Inferior parietal cortex (tissue), 1 donor: ENCODE measurements around the gene ARHGAP26.

Source experiments
- DNase-seq: peaks from one replicate; pipeline ENCODE4 v3.0.0-alpha.2; 2016; ENCODE audit errors: extremely low spot score

Gene ARHGAP26

DNA sequence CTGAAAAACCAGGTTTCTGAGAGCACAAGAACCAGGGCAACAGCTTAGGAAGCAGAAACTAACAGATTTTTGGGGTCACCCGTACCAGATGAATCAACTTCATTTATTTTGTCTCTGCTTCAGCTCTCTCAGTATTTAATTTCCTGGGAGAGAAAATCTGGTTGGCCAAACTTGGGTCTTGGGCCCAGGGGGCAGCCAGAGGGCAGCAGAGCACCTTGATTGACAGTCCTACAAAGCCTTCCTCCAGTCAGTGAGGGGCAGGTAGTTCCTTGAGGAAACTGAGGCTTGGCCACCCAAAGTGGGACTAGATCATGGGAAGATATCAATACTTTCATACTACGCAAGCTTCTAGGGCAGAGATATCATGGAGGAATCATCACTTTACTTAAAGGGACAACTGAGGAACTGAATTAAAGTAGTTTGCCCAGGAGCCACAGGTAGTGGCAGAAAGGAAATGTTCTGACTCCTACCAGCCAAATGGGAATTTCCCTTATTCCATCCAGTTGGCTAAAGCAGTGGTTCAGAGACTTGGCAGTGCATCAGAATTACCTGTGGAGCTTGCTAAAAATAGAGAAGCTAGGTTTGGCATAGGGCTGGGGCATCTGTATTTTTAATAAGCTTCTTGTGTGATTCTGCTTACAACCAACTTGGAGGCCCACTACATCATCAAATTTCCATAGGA lies 21.5 kb upstream of the ARHGAP26 start:
- DNase-seq = no peak

GRCh38 chr5:142749321-142749720 lies 20.9 kb upstream of the ARHGAP26 start:
- no peak for DNase-seq

DNA sequence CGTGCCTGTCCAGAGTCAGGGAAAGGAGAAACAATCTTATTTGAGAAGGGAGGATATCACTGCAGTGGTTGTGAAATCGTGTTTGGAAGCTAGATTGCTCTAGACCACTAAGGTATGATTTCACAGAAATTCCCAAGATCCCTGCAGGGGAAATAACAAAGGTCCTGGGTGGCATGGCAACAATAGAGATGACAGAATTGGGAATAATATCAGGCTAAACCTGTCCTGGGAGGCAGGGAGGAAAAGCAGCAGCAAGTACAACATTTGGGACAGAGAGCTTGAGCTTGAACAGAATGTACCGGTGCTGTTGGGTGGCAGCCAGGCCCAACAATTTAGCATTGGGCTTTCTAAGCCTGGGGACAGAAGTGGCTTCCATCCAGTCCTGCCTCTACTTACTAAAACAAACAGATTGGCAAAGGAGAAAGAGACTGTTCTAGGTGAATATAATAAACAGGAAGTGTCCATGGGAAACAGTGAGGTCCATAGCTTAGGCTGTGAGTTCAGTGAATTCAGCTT lies 17.0 kb upstream of the ARHGAP26 start:
- peak; percentile 62 for DNase-seq

GRCh38 chr5:142754031-142754430 lies 16.1 kb upstream of the ARHGAP26 start:
- DNase-seq = no peak

DNA sequence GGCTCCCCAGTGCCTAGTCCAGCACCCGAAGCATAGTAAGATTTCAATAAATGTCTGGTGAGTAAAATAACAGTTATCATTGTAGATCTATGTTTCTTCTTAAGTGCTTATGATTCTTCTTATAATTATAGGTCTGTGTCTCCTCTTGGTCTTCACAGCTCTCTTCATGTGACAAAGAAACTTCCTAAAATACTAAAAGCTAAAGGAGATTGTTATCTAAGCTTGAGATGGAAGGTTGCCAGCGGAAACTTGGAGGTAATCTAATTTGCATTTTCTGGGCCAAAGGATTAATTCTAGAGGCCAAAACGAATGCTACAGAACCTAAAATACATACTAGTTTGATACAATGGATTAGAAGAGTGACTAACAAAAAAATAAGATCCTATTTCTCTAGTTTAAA lies 13.6 kb upstream of the ARHGAP26 start:
- no peak for DNase-seq

DNA sequence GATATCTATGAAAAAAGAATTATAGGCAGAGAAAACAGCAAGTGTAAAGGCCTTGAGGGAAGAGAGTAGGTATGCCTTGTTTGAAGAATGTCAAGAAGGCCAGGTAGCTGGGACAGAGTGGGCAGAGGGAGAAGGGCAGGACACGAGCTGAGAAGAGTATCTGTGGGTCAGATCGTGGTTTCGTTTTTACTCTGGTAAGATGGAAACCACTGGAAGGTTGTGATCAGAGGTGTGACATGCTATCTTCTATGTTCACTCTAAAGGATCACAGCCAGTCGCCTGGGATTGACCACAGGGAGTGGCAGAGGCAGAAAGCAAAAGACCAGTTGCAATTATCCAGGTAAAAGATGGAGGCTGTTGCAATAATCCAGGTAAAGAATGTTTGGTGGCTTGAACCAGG lies 12.6 kb upstream of the ARHGAP26 start:
- no peak for DNase-seq

DNA sequence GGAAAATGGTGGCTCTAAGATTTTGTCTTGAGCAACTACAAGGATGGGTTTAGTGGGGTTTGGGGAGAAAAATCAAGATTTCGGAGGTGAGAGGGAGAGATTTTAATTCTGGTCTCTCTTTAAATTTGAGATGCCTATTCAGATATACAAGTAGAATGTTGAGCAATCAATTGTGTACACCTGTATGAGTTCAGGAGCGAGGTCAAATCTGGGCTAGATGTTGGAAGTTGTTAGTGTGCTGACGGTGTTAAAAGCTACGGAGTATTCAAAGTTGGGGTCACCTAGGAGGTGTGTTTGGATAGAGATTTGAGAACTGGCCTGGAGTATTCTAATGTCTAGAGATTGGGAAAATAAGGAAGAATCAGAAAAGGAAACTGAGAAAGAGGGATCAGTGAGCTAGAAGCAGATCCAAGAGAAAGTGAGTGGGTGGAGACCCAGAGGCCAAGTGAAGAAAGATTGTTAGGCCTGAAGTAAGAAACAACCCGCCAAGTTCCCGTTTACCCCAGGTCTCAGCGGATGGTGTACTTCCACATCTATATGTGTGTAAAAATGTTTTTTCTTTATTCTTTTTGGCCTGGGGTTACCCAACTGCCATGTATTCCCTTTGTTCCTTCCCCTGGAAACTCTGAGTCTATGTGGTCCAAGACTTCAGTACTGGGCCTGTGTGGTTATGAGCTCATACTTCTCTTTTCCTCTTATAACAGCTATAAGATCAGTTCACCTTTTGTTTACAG lies 11.9 kb upstream of the ARHGAP26 start:
- DNase-seq = no peak

GRCh38 chr5:142758796-142759145 lies 11.4 kb upstream of the ARHGAP26 start:
- no peak for DNase-seq

DNA sequence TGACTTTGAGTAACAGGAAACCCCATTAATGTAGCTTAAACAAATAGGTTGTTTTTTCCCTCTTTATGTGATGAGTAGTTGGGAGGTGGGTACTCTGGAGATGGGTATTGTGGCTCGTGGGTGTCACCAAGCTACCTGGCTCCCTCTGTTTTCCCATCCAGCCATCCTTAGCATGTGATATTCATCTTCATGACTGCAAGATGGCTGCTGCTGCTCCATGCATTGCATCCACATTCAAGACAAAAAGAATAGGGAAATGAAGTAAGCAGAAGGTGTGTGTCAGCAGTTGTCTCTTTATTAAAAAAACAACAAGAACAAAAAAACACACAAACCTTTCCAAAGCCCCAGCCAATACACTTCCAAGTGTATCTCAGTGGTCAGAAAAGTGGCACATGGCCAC lies 6.5 kb upstream of the ARHGAP26 start:
- DNase-seq = no peak

DNA sequence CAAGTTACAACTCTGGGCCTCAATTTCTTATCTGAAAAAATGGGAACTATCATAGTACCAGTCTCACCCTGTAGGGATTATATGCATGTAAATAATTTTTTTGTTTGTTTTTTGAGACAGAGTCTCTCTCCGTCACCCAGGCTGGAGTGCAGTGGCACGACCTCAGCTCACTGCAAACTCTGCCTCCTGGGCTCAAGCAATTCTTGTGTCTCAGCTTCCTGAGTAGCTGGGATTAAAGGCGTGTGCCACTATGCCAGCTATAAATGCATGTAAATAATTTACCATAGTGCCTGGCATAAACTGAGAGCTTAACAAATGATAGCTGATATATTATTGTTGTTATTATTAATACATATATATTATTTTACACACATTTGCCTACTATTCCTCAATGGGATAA lies 3.0 kb upstream of the ARHGAP26 start:
- no peak for DNase-seq

DNA sequence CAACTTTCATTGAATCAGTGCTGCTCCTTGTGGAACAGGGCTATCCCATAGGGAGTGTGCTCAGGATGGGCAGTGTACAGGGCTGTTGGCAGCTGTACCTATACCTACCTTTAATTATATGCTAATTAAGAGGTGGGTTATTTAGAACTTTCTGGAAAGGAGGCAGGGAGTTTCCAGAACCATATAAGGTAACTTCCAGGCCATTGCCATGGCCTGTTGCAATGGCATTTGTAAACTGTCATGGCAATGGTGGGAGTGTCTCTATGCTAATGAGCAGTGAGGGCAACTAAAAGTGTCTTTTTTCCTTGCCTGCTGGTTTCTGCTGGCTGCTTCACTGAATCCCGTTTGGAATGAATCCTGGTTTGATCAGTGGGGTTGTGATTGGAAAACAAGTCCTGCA lies 2.3 kb upstream of the ARHGAP26 start:
- DNase-seq = no peak

DNA sequence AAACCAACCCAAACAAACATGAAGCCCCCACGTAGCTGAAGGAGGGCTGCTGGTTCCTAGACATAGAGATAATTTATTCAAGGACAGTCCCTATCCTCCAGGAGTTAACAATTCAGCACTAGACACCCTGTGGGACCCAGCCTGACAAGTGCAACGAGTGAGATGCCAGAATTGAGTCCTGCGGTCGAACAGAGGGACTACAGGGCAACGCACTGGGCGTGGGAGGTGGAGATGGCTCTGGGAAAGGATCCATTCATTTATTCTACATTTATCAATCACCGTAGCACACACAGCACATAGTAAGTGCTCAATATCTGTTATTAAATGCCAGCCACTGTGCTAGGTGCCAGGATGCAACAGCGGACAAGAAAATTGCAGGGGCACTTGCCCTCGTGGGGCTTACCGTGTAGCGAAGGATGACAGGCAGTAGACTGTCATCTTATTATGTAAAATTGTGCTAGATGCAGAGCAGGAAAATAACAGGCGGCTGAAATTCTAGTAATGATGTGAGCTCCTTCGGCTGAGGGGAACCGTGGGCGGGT lies 855 bp upstream of the ARHGAP26 start:
- DNase-seq = peak; percentile 62

DNA sequence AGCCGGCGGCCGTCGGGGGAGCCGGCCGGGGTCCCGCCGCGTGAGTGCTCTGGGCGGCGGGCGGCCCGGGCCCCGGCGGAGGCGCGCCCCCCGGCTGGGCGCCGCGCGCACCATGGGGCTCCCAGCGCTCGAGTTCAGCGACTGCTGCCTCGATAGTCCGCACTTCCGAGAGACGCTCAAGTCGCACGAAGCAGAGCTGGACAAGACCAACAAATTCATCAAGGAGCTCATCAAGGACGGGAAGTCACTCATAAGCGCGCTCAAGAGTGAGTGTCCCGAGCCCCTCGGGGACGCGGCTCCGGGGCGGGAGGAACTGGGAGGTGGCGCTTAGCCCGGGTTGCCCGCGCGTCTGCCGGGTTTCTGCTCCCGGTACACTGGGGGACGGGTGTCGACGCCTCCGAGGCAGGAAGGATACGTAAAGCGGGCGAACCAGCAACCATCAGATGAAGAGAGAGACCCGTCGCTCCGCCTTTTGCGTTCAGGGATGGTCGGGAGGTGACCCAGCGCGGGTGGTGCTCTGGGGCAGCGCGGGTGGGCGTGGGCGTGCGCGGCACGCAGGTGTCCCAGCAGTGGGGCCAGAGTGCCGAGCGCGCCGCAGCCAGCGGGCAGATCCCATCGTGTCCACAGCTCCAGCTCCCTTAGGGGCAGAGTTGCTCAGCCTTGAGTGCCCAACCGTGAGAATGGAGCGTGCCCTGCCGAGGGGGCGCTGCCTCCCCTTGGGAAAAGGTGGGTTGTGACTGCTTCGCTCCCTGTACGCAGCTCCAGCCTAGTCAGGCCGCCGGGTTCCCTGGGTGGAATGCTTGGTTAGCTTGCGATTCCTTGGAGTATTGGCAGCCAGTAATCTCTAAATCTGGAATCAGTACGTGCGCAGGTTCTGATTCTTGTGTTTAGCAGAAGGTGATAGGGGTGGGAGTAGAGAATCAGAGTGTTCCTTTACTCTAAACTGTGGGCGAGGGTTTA lies 753 bp downstream of the ARHGAP26 start:
- peak; percentile 45 for DNase-seq

DNA sequence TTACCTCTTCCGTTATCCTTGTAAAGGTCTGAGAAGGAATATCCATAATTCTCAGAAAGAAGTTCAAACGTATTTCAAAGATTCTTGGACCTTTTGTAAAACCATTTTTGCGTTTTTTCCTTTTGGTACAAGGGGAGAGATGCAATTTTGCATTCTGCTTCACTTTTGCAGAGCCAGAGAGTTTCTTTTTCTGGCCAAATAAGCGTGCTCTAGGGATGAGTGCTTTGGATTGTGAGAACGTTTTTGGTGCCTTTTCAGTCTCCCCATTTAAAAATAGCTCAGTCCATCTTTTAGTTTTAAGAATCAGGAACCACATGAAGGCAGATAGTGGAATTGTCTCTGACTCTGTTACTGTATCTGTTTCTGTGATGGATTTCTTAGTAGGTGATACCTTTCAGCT lies 1.5 kb downstream of the ARHGAP26 start:
- DNase-seq = no peak

DNA sequence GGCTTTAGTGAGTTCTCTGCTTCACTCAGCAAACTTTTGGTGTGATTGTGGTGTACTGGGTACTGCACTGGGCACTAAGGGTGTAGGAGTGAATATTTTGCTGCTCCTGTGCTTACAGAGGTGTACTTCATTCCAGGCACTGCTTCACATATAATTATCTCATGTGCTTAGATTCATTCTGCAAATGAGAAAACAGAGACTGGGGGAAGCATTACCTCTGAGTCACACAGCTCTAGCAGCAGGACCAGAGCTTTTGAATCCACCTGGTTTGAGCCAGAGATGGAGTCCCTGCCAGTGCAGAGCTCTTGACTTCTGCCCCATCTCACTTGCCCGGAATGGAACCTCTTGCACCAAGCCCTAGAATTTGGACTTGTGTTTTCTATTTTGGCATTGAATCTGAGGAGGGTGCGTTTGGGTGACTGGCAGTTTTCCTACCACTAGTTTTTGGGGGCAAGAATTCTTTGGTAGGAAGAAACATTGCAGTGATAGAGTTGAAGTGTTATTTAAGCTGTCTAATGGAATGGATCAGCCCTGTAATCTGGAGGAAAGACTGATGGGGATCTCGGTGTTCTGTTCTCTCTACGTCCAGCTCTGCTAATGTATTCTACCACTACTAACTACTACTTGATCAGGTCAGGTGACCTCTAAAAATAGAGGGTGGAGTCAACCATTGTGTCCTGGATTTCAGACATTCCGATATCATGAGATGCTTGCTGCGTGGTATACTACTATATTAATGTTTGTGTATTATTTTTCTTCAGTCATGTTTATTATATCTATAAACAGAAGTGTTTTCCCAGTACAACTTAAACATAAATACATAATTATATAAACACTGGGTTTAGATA lies 2.5 kb downstream of the ARHGAP26 start:
- no peak for DNase-seq

- DNase-seq = no peak
These were observed 6.9 kb downstream of the ARHGAP26 start for GRCh38 chr5:142777099-142777498.

DNA sequence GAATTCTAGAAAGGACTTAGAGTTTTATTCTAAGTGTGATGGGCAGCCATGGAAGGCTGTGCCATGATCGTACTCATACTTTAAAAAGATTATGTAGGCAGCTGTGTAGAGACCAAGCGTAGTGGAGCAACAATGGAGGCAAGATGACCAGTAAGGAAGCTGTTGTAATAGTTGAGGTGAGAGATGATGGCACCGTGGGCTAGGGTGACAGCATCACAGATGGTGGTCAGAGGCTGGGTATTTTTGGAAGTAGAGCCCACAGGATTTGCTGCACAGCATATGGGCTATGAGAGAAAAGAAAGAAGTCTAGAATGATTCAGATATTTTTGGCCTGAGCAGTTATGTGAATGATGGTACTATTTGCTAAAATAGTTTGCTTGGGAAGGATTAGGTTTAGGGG lies 7.7 kb downstream of the ARHGAP26 start:
- DNase-seq = no peak

DNA sequence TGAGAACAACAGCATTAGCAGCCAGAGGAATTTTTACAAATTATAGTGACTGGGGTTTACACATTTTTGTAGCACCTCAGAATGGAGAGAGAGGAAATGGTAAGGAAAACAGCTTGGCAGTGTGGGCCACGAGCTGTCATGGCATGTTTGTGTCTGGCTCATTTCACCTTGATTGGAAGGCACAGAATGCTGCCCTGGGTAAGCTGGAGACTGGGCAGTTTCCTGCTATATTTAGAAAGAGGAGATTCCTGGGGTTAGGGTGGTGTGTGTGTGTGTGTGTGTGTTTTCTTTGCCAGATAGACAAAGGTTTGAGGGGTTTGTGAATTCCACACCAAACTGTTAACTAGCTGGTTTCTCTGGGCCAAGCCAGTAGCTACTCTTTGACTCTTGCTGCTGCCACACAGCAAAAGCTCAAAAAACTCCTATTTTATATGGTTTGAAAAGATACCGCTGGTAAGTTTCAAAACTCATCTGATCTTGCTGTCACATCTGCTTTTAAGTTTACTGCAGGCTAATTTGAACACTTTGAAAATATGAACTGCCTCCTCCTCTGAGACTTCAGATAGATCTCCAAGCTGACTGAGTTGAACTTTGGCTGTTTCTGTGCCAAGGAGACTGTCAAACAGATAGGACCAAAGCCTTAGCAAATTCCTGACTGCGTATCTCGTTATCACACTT lies 9.1 kb downstream of the ARHGAP26 start:
- DNase-seq = no peak

- DNase-seq = no peak
These were observed 10.7 kb downstream of the ARHGAP26 start for GRCh38 chr5:142780871-142781270.

DNA sequence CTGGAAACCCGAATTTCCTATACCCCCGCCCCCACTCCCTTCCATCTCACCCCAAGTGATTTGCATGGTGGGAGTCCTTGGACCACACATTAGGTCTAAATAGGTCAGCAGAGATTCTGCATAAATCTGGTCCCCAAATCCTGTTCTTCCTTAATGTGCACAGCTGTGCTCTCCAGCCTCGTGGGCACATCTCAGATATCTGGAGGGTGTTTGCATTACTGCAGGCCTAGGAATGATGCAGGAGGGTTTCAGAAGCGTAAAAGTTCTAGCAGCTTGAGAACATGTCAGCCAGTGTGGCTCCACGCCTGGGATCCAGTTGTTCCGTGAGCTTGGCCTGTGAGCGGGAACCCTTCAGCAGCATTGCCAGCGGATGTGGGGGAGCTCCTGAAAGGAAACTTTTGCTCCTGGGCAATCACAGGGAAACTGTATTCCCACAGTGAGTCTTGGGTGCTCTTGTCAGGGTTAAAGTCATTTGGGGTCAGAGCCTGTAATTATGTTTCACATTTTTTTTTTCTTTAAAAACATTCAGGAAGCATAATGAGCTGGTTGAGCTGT lies 12.9 kb downstream of the ARHGAP26 start:
- no peak for DNase-seq
